Stomach (tissue), 4 donors: ENCODE measurements around the gene GNAI1.

ENCODE experiments used
- EP300 ChIP-seq: sonication (generic); formaldehyde crosslinking; IDR thresholded peaks from one replicate; pipeline ENCODE4 v1.6.1; 2017; ENCODE audit warnings: antibody characterized with exemption
- POLR2AphosphoS5 ChIP-seq, 3 donors: sonication (generic); formaldehyde crosslinking; IDR thresholded peaks; one replicate each; pipeline ENCODE4 v1.6.1; 2016; ENCODE audit warnings: antibody characterized with exemption in 3 of 3
- TF ChIP-seq, protein P1 (sequence below), 7 experiments: fragments of 450-650 bp in 4 of 7; fragments of 200-600 bp in 3 of 7; sonication (generic) in 3 of 7; IDR thresholded peaks; one replicate each; pipeline ENCODE4 v1.5.1; 2016 to 2019; ENCODE audit warnings: antibody characterized with exemption in 7 of 7, control low read depth in 2 of 7, mild to moderate bottlenecking in 1 of 7

DNA sequence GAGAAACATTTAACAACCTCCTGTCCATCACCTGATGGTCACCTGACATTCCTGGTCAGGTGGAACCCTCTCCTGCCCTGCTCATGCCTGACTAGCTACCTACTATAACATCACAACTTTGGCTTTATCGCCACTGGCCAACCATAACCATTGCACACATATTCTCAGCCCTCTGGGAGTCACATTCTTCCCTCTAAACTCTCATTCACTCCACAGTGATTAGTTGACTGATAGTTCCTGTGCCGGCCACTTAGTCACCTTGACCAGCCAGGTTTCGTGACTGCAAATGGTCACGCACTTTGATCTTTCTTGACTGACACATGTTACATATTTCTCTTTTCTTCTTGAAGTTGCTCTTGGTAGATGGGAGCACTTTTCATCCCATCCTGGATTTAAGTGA lies 50.1 kb downstream of the GNAI1 start:
- TF ChIP-seq, protein P1, sequence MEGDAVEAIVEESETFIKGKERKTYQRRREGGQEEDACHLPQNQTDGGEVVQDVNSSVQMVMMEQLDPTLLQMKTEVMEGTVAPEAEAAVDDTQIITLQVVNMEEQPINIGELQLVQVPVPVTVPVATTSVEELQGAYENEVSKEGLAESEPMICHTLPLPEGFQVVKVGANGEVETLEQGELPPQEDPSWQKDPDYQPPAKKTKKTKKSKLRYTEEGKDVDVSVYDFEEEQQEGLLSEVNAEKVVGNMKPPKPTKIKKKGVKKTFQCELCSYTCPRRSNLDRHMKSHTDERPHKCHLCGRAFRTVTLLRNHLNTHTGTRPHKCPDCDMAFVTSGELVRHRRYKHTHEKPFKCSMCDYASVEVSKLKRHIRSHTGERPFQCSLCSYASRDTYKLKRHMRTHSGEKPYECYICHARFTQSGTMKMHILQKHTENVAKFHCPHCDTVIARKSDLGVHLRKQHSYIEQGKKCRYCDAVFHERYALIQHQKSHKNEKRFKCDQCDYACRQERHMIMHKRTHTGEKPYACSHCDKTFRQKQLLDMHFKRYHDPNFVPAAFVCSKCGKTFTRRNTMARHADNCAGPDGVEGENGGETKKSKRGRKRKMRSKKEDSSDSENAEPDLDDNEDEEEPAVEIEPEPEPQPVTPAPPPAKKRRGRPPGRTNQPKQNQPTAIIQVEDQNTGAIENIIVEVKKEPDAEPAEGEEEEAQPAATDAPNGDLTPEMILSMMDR (IDR thresholded peaks at IDR 0.05), result no peak
- TF ChIP-seq EP300 (no peak), POLR2AphosphoS5 (IDR thresholded peaks at IDR 0.05) (no peak)
